ENCODE measurements around the gene POSTN.
"Not testable (repeated sequence)": the region's sequence is repeated elsewhere in the genome, so short reads cannot be mapped to it uniquely, and the experiment has no call there.

The POSTN gene

GRCh38 chr13:37599519-37599918, 951 bp upstream of the POSTN start:
- no peak overlapping the region for H3K4me3 ChIP-seq (ENCODE audit: low read length)
- no peak for DNase-seq (ENCODE audit: low read depth, low spot score)

GRCh38 chr13:37597477-37598025, 1.0 kb downstream of the POSTN start:
- H3K4me3 ChIP-seq (ENCODE audit: low read length) = no peak overlapping the region
- no peak for DNase-seq (ENCODE audit: low read depth, low spot score)

- no peak for DNase-seq (ENCODE audit: low read depth, low spot score)
- no peak overlapping the region for H3K4me3 ChIP-seq (ENCODE audit: low read length)
Observed at GRCh38 chr13:37596805-37597204, 1.8 kb downstream of the POSTN start.

- no peak overlapping the region for H3K4me3 ChIP-seq (ENCODE audit: low read length)
- DNase-seq (ENCODE audit: low read depth, low spot score) = no peak
Observed at GRCh38 chr13:37595162-37595561, 3.4 kb downstream of the POSTN start.

- H3K4me3 ChIP-seq (ENCODE audit: low read length) = no peak overlapping the region
- no peak for DNase-seq (ENCODE audit: low read depth, low spot score)
Observed at GRCh38 chr13:37594550-37594949, 4.0 kb downstream of the POSTN start.

- DNase-seq (ENCODE audit: low read depth, low spot score); H3K4me3 ChIP-seq (ENCODE audit: low read length): not testable (repeated sequence)
Observed at GRCh38 chr13:37589381-37589780, 9.2 kb downstream of the POSTN start.

GRCh38 chr13:37587236-37587635, 11.3 kb downstream of the POSTN start:
- H3K4me3 ChIP-seq (ENCODE audit: low read length) = no peak overlapping the region
- no peak for DNase-seq (ENCODE audit: low read depth, low spot score)

GRCh38 chr13:37586164-37586563, 12.4 kb downstream of the POSTN start:
- no peak for DNase-seq (ENCODE audit: low read depth, low spot score)
- H3K4me3 ChIP-seq (ENCODE audit: low read length) = no peak overlapping the region

- no peak for DNase-seq (ENCODE audit: low read depth, low spot score)
- H3K4me3 ChIP-seq (ENCODE audit: low read length) = no peak overlapping the region
Observed at GRCh38 chr13:37585541-37585940, 13.0 kb downstream of the POSTN start.

GRCh38 chr13:37576601-37577000, 22.0 kb downstream of the POSTN start:
- DNase-seq (ENCODE audit: low read depth, low spot score) = no peak
- H3K4me3 ChIP-seq (ENCODE audit: low read length) = no peak overlapping the region

GRCh38 chr13:37565425-37565824, 33.1 kb downstream of the POSTN start:
- no peak for DNase-seq (ENCODE audit: low read depth, low spot score)
- H3K4me3 ChIP-seq (ENCODE audit: low read length) = no peak overlapping the region

- DNase-seq (ENCODE audit: low read depth, low spot score) = no peak
- no peak overlapping the region for H3K4me3 ChIP-seq (ENCODE audit: low read length)
Observed at GRCh38 chr13:37561031-37561430, 37.5 kb downstream of the POSTN start.

- DNase-seq (ENCODE audit: low read depth, low spot score) = no peak
- no peak overlapping the region for H3K4me3 ChIP-seq (ENCODE audit: low read length)
Observed at GRCh38 chr13:37560526-37560925, 38.0 kb downstream of the POSTN start.

GRCh38 chr13:37558766-37559165, 39.8 kb downstream of the POSTN start:
- not testable (repeated sequence) for H3K4me3 ChIP-seq (ENCODE audit: low read length); DNase-seq (ENCODE audit: low read depth, low spot score)

GRCh38 chr13:37546087-37546486, 52.5 kb downstream of the POSTN start:
- no peak overlapping the region for H3K4me3 ChIP-seq (ENCODE audit: low read length)
- no peak for DNase-seq (ENCODE audit: low read depth, low spot score)

GRCh38 chr13:37544995-37545394, 53.6 kb downstream of the POSTN start:
- no peak for DNase-seq (ENCODE audit: low read depth, low spot score)
- no peak overlapping the region for H3K4me3 ChIP-seq (ENCODE audit: low read length)

GRCh38 chr13:37539976-37540605, 58.5 kb downstream of the POSTN start:
- DNase-seq (ENCODE audit: low read depth, low spot score) = no peak

GRCh38 chr13:37539170-37539569, 59.4 kb downstream of the POSTN start:
- no peak for DNase-seq (ENCODE audit: low read depth, low spot score)
- no peak overlapping the region for H3K4me3 ChIP-seq (ENCODE audit: low read length)

More at GRCh38 chr13:37539976-37540605, 58.5 kb downstream of the POSTN start:
- H3K4me3 ChIP-seq (ENCODE audit: low read length) = no peak overlapping the region

GRCh38 chr13:37535501-37535900, 63.1 kb downstream of the POSTN start:
- no peak overlapping the region for H3K4me3 ChIP-seq (ENCODE audit: low read length)
- no peak for DNase-seq (ENCODE audit: low read depth, low spot score)

- no peak overlapping the region for H3K4me3 ChIP-seq (ENCODE audit: low read length)
- DNase-seq (ENCODE audit: low read depth, low spot score) = no peak
Observed at GRCh38 chr13:37534676-37535075, 63.9 kb downstream of the POSTN start.

- DNase-seq (ENCODE audit: low read depth, low spot score) = no peak
- H3K4me3 ChIP-seq (ENCODE audit: low read length) = no peak overlapping the region
Observed at GRCh38 chr13:37534181-37534580, 64.4 kb downstream of the POSTN start.
